Measurements from ENCODE around the gene PEX11G. TPM values are rescaled to one million over a fixed set of nuclear protein-coding genes. Genes with fewer than 3 reads are reported as not detected.

Gene PEX11G
- polyA plus RNA-seq, 2 of the 4 experiments (the other 2 are of a cell fraction), result 1.3 to 1.9 TPM

DNA sequence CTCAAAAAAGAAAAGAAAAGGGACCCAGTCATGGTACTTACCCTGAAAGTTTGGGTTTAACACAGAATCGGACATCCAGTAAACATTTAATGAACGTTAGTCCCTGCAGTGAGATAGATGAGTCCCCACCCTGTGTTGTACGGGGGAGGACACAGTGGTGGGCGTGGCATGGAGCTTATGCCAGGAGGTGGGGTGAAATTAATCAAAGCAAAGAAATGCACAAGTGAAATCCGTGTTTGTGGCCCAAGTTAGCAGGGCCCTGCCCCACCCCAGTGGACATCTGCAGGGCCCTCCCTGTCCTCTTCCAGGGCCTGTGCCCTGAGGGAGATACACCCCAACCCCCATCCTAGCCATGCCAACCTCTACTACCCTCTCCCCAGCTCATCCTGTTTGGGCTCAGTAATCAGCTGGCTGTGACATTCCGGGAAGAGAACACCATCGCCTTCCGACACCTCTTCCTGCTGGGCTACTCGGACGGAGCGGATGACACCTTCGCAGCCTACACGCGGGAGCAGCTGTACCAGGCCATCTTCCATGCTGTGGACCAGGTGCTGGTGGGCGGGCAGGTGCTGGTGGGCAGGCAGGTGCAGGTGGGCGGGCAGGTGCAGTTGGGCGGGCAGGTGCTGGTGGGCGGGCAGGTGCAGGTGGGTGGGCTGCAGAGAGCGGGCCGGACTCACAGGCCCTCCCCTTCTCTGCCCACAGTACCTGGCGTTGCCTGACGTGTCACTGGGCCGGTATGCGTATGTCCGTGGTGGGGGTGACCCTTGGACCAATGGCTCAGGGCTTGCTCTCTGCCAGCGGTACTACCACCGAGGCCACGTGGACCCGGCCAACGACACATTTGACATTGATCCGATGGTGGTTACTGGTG, 37.5 kb upstream of the PEX11G start:
- ChIA-PET CTCF (interaction anchor here (0.6 to 1.4 kb wide), 2 partner anchors 42 to 739 kb away, joined by 3 read pairs; no protein-coding TSS in a partner anchor), POLR2A (no interaction called here)
- 83% methylated on average over 16 of the region's 31 CpGs for WGBS (ENCODE audit: missing lambda C conversion rate)
- Histone ChIP-seq H3K4me1 (peaks cover 9% of the 10 kb centered on the region; the same call in 1 of the 3 replicates), H3K27ac (no peak overlapping the region), H3K4me2 (no peak overlapping the region), H3K9me3 (no peaks in the 10 kb centered on the region), H3K4me3 (no peak overlapping the region)
- no peak for FAIRE-seq
- no peak for DNase-seq (ENCODE audit: low read depth in 1 of 2, low spot score in 1 of 2)
- ATAC-seq, result no peak
- no peak for TF ChIP-seq CBX2 (IDR thresholded peaks at IDR 0.05; ENCODE audit: borderline replicate concordance, low read depth)
- no peak for TF ChIP-seq KDM5A (IDR thresholded peaks at IDR 0.05)
- TF ChIP-seq E2F6 (IDR thresholded peaks at IDR 0.05; ENCODE audit: borderline replicate concordance, low read depth), result no peak
- TF ChIP-seq NR3C1 (IDR thresholded peaks at IDR 0.05), result no peak
- no peak for TF ChIP-seq HOXA7 (CRISPR knock-in tag; IDR thresholded peaks at IDR 0.05)
- no peak for TF ChIP-seq ELK1 (IDR thresholded peaks at IDR 0.05; ENCODE audit: low read depth, low read length)
- no peak for TF ChIP-seq TFCP2L1 (CRISPR knock-in tag; IDR thresholded peaks at IDR 0.05)
- no peak for TF ChIP-seq POLR2AphosphoS2 (conservative IDR thresholded peaks at IDR 0.05; ENCODE audit: low read length)
- no peak for TF ChIP-seq EP300 (IDR thresholded peaks at IDR 0.05)
- no peak for TF ChIP-seq JUNB (IDR thresholded peaks at IDR 0.05)

DNA sequence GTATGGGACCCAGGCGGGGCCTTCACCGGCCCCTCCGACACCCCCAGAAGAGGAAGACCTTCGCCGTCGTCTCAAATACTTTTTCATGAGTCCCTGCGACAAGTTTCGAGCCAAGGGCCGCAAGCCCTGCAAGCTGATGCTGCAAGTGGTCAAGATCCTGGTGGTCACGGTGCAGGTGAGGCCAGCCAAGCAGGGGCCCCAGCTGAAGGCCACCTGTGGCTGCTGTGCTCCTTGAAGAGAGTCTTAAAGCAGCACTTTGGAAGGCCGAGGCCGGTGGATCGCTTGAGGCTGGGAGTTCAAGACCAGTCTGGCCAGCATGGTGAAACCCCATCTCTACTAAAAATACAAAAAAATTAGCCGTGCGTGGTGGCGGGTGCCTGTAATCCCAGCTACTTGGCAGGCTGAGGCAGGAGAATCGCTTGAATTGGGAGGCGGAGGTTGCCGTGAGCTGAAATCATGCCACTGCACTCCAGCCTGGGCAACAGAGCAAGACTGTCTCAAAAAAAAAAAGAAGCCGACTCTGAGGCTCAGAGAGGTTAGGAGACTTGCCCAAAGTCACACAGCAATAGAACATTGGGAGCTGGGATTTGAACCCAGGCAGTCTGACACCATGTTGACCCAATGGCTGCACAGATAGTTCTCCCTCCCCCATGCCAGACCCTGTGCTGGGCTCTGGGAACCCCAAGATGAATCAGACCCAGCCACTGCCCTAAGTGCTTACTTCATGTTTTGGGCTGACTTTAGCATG, 36.3 kb upstream of the PEX11G start:
- CTCF ChIA-PET, result interaction anchor here (0.6 to 1.1 kb wide), 2 partner anchors 136 to 740 kb away, joined by 3 to 6 read pairs; no protein-coding TSS in a partner anchor
- Histone ChIP-seq H3K4me2 (no peak overlapping the region), H3K27ac (no peak overlapping the region), H3K4me1 (peaks cover 9% of the 10 kb centered on the region; the same call in 1 of the 3 replicates), H3K9me3 (no peaks in the 10 kb centered on the region), H3K4me3 (no peak overlapping the region)
- no peak for DNase-seq (ENCODE audit: low read depth in 1 of 2, low spot score in 1 of 2)
- TF ChIP-seq HOXA7 (CRISPR knock-in tag; IDR thresholded peaks at IDR 0.05) (no peak), ZFP36 (IDR thresholded peaks at IDR 0.05; ENCODE audit: borderline replicate concordance, partially characterized antibody) (peak; percentile 67)
- ATAC-seq, result no peak
- POLR2A ChIA-PET, result no interaction called here
- 90% methylated on average over 20 of the region's 20 CpGs for WGBS (ENCODE audit: missing lambda C conversion rate)
- no peak for FAIRE-seq

GRCh38 chr19:7524523-7524922, 35.7 kb upstream of the PEX11G start:
- FAIRE-seq, result no peak

More at GRCh38 chr19:7524523-7524922, 35.7 kb upstream of the PEX11G start:
- ATAC-seq, result no peak
- 83% methylated on average over 5 of the region's 5 CpGs for WGBS (ENCODE audit: missing lambda C conversion rate)
- peaks cover 9% of the 10 kb centered on the region; the same call in 1 of the 3 replicates for H3K4me1 ChIP-seq
- no peaks in the 10 kb centered on the region for H3K9me3 ChIP-seq
- H3K4me2 ChIP-seq, result no peak overlapping the region
- CTCF ChIA-PET, result interaction anchor here (1.1 kb wide), 1 partner anchor 136 kb away, joined by 6 read pairs; no protein-coding TSS in a partner anchor
- H3K27ac ChIP-seq, result no peak overlapping the region
- TF ChIP-seq BHLHE40 (IDR thresholded peaks at IDR 0.05; ENCODE audit: low read depth, low read length) (no peak), RCOR1 (IDR thresholded peaks at IDR 0.05; ENCODE audit: low read depth, low read length) (no peak), MAFK (IDR thresholded peaks at IDR 0.05; ENCODE audit: partially characterized antibody) (no peak), MAX (IDR thresholded peaks at IDR 0.05) (no peak), RAD21 (conservative IDR thresholded peaks at IDR 0.05 in 1 of 2, IDR thresholded peaks at IDR 0.05 in 1 of 2) (no peak), KDM1A (IDR thresholded peaks at IDR 0.05; ENCODE audit: low read depth) (no peak), NPAS2 (CRISPR knock-in tag; IDR thresholded peaks at IDR 0.05; ENCODE audit: borderline replicate concordance) (no peak), ZFP36 (IDR thresholded peaks at IDR 0.05; ENCODE audit: borderline replicate concordance, partially characterized antibody) (no peak), EHF (CRISPR knock-in tag; IDR thresholded peaks at IDR 0.05) (no peak), CBX8 (IDR thresholded peaks at IDR 0.05) (no peak), PBX3 (IDR thresholded peaks at IDR 0.05) (no peak), CHD2 (IDR thresholded peaks at IDR 0.05; ENCODE audit: low read length, partially characterized antibody) (no peak), KDM5A (IDR thresholded peaks at IDR 0.05) (no peak), CEBPB (IDR thresholded peaks at IDR 0.05) (no peak)
- POLR2A ChIA-PET, result no interaction called here
- DNase-seq (ENCODE audit: low read depth in 1 of 2, low spot score in 1 of 2), result no peak
- no peak overlapping the region for H3K4me3 ChIP-seq
